Chondrocyte (in vitro differentiated cells): ENCODE data around the gene SNRPA1. TPM values are rescaled to one million over a fixed set of nuclear protein-coding genes. Genes with fewer than 3 reads are reported as not detected.

ENCODE experiments used
- DNase-seq: peaks from one replicate; pipeline ENCODE4 v3.0.0; 2021; ENCODE audit warnings: mixed read lengths, low spot score
- H3K27ac Mint-ChIP-seq: one replicate; pipeline ENCODE4 v1.8.0; 2021; ENCODE audit warnings: mild to moderate bottlenecking, moderate library complexity, mixed read lengths; ENCODE audit not compliant: unreplicated experiment
- H3K27me3 Mint-ChIP-seq: 2 replicates; pipeline ENCODE4 v1.8.0; 2021; ENCODE audit warnings: low read depth, mixed read lengths
- H3K36me3 Mint-ChIP-seq: 2 replicates; pipeline ENCODE4 v1.8.0; 2021; ENCODE audit warnings: low read depth, mixed read lengths
- H3K4me1 Mint-ChIP-seq: 2 replicates; pipeline ENCODE4 v1.8.0; 2021; ENCODE audit warnings: low read depth, mild to moderate bottlenecking, mixed read lengths
- H3K4me3 Mint-ChIP-seq: one replicate; pipeline ENCODE4 v1.8.0; 2021; ENCODE audit warnings: mild to moderate bottlenecking, moderate library complexity, mixed read lengths; ENCODE audit not compliant: unreplicated experiment
- H3K9me3 Mint-ChIP-seq: 2 replicates; pipeline ENCODE4 v1.8.0; 2021; ENCODE audit warnings: low read depth, mixed read lengths
- CTCF ChIP-seq: fragments of 200-600 bp; sonication (generic); IDR thresholded peaks from 2 replicates; pipeline ENCODE4 v1.5.0; 2021; ENCODE audit warnings: antibody characterized with exemption, mild to moderate bottlenecking, moderate library complexity
- total RNA-seq: library from RNA; stranded (reverse); gene quantifications from 3 replicates; pipeline ENCODE4 v1.2.1, GENCODE V29; 2021

Gene SNRPA1
- total RNA-seq, 1 donor from 2014 or later = 35.7 TPM

- no peak overlapping the region for H3K4me3 Mint-ChIP-seq
- H3K27me3 Mint-ChIP-seq = no peaks in the 10 kb centered on the region
- no peak for TF ChIP-seq CTCF
- H3K36me3 Mint-ChIP-seq = peaks cover 24% of the 10 kb centered on the region
- no peaks in the 10 kb centered on the region for H3K9me3 Mint-ChIP-seq
- no peaks in the 10 kb centered on the region for H3K4me1 Mint-ChIP-seq
- H3K27ac Mint-ChIP-seq = no peak overlapping the region
- DNase-seq = no peak
Observed at GRCh38 chr15:101267320-101268104, 27.5 kb downstream of the SNRPA1 start.

- no peak overlapping the region for H3K4me3 Mint-ChIP-seq
Observed at GRCh38 chr15:101266787-101267186, 28.3 kb downstream of the SNRPA1 start.

GRCh38 chr15:101266034-101266433 lies 29.0 kb downstream of the SNRPA1 start:
- H3K27ac Mint-ChIP-seq = no peak overlapping the region
- DNase-seq = no peak

More at GRCh38 chr15:101266787-101267186, 28.3 kb downstream of the SNRPA1 start:
- Mint-ChIP-seq H3K9me3 (no peaks in the 10 kb centered on the region), H3K27me3 (no peaks in the 10 kb centered on the region), H3K4me1 (no peaks in the 10 kb centered on the region), H3K36me3 (peaks cover 17% of the 10 kb centered on the region), H3K27ac (no peak overlapping the region)
- TF ChIP-seq CTCF = no peak
- no peak for DNase-seq

GRCh38 chr15:101264911-101265641 lies 30.0 kb downstream of the SNRPA1 start:
- H3K4me3 Mint-ChIP-seq = no peak overlapping the region

More at GRCh38 chr15:101266034-101266433, 29.0 kb downstream of the SNRPA1 start:
- peaks cover 11% of the 10 kb centered on the region for H3K36me3 Mint-ChIP-seq
- no peaks in the 10 kb centered on the region for H3K4me1 Mint-ChIP-seq
- no peaks in the 10 kb centered on the region for H3K27me3 Mint-ChIP-seq
- TF ChIP-seq CTCF = no peak
- no peaks in the 10 kb centered on the region for H3K9me3 Mint-ChIP-seq
- H3K4me3 Mint-ChIP-seq = no peak overlapping the region

More at GRCh38 chr15:101264911-101265641, 30.0 kb downstream of the SNRPA1 start:
- Mint-ChIP-seq H3K27me3 (no peaks in the 10 kb centered on the region), H3K4me1 (no peaks in the 10 kb centered on the region), H3K9me3 (no peaks in the 10 kb centered on the region), H3K36me3 (peaks cover 6% of the 10 kb centered on the region), H3K27ac (no peak overlapping the region)
- no peak for TF ChIP-seq CTCF
- no peak for DNase-seq
